Breast epithelium (tissue), 3 donors: ENCODE data around the gene TEX26.

Experiments used
- CTCF ChIP-seq, 3 donors: fragments of 450-650 bp; IDR thresholded peaks; one replicate each; pipeline ENCODE4 v1.5.1; 2016 to 2017; ENCODE audit warnings: antibody characterized with exemption in 3 of 3, mild to moderate bottlenecking in 3 of 3, moderate library complexity in 3 of 3
- POLR2A ChIP-seq: fragments of 450-650 bp; IDR thresholded peaks from one replicate; pipeline ENCODE4 v1.6.1; 2016; ENCODE audit warnings: antibody characterized with exemption, mild to moderate bottlenecking, moderate library complexity
- POLR2AphosphoS5 ChIP-seq, 3 donors: sonication (generic); formaldehyde crosslinking; IDR thresholded peaks; one replicate each; pipeline ENCODE4 v1.6.1; 2017; ENCODE audit warnings: antibody characterized with exemption in 3 of 3

- TF ChIP-seq CTCF (IDR thresholded peaks at IDR 0.05) (no peak), POLR2AphosphoS5 (IDR thresholded peaks at IDR 0.05) (no peak), POLR2A (no peak)
Observed at GRCh38 chr13:31005066-31005465, 72.6 kb downstream of the TEX26 start.
